ENCODE results near the gene VKORC1.

VKORC1 gene

GRCh38 chr16:31078597-31079341, 15.8 kb downstream of the VKORC1 start:
- TF ChIP-seq FOXP2 (optimal IDR thresholded peaks at IDR 0.05; ENCODE audit: borderline replicate concordance, extremely low read depth, extremely low read length, insufficient read depth) (no peak), REST (IDR thresholded peaks at IDR 0.05; ENCODE audit: insufficient read depth in 1 of 2, low read depth in 2 of 2, low read length in 2 of 2) (no peak), POLR2AphosphoS5 (IDR thresholded peaks at IDR 0.05; ENCODE audit: low read depth, low read length) (no peak), SIN3A (IDR thresholded peaks at IDR 0.05; ENCODE audit: borderline replicate concordance, insufficient read depth, low read length) (no peak), TAF1 (IDR thresholded peaks at IDR 0.05; ENCODE audit: borderline replicate concordance, insufficient read depth, low read length) (no peak)

- TF ChIP-seq FOXP2 (optimal IDR thresholded peaks at IDR 0.05; ENCODE audit: borderline replicate concordance, extremely low read depth, extremely low read length, insufficient read depth) (no peak), REST (IDR thresholded peaks at IDR 0.05; ENCODE audit: insufficient read depth in 1 of 2, low read depth in 2 of 2, low read length in 2 of 2) (no peak), POLR2AphosphoS5 (IDR thresholded peaks at IDR 0.05; ENCODE audit: low read depth, low read length) (no peak), TAF1 (IDR thresholded peaks at IDR 0.05; ENCODE audit: borderline replicate concordance, insufficient read depth, low read length) (no peak), SIN3A (IDR thresholded peaks at IDR 0.05; ENCODE audit: borderline replicate concordance, insufficient read depth, low read length) (no peak)
Observed at GRCh38 chr16:31077592-31078396, 16.8 kb downstream of the VKORC1 start.

- TF ChIP-seq TAF1 (IDR thresholded peaks at IDR 0.05; ENCODE audit: borderline replicate concordance, insufficient read depth, low read length) (no peak), FOXP2 (optimal IDR thresholded peaks at IDR 0.05; ENCODE audit: borderline replicate concordance, extremely low read depth, extremely low read length, insufficient read depth) (no peak), SIN3A (IDR thresholded peaks at IDR 0.05; ENCODE audit: borderline replicate concordance, insufficient read depth, low read length) (no peak), REST (IDR thresholded peaks at IDR 0.05; ENCODE audit: insufficient read depth in 1 of 2, low read depth in 2 of 2, low read length in 2 of 2) (no peak), POLR2AphosphoS5 (IDR thresholded peaks at IDR 0.05; ENCODE audit: low read depth, low read length) (no peak)
Observed at GRCh38 chr16:31077024-31077423, 17.6 kb downstream of the VKORC1 start.

GRCh38 chr16:31076319-31076718, 18.3 kb downstream of the VKORC1 start:
- TF ChIP-seq FOXP2 (optimal IDR thresholded peaks at IDR 0.05; ENCODE audit: borderline replicate concordance, extremely low read depth, extremely low read length, insufficient read depth) (no peak), SIN3A (IDR thresholded peaks at IDR 0.05; ENCODE audit: borderline replicate concordance, insufficient read depth, low read length) (no peak), REST (IDR thresholded peaks at IDR 0.05; ENCODE audit: insufficient read depth in 1 of 2, low read depth in 2 of 2, low read length in 2 of 2) (no peak), TAF1 (IDR thresholded peaks at IDR 0.05; ENCODE audit: borderline replicate concordance, insufficient read depth, low read length) (no peak), POLR2AphosphoS5 (IDR thresholded peaks at IDR 0.05; ENCODE audit: low read depth, low read length) (no peak)
